Liver (tissue), 9 donors: ENCODE measurements around the gene MYBPH. TPM values are rescaled to one million over a fixed set of nuclear protein-coding genes. Genes with fewer than 3 reads are reported as not detected.

Source experiments
- DNase-seq: peaks from one replicate; pipeline ENCODE4 v3.0.0-alpha.2; 2017; ENCODE audit warnings: low spot score
- H3K27ac ChIP-seq, 2 donors: one replicate each; pipeline ENCODE4 v1.7.0; 2013; ENCODE audit warnings: inconsistent platforms in 2 of 2, low read length in 2 of 2, control low read depth in 1 of 2, low read depth in 1 of 2, mild to moderate bottlenecking in 1 of 2
- H3K27me3 ChIP-seq, 4 donors: one replicate each; pipeline versions ENCODE4 v1.6.1 to v1.7.0; 2013; ENCODE audit warnings: low read length in 3 of 4, inconsistent platforms in 1 of 4, mild to moderate bottlenecking in 1 of 4, moderate library complexity in 1 of 4; ENCODE audit not compliant: control insufficient read depth in 4 of 4, insufficient read depth in 4 of 4
- H3K36me3 ChIP-seq, 4 donors: one replicate each; pipeline versions ENCODE4 v1.6.1 to v1.7.0; 2013; ENCODE audit warnings: low read length in 3 of 4, mild to moderate bottlenecking in 3 of 4, low read depth in 1 of 4, moderate library complexity in 1 of 4; ENCODE audit not compliant: control insufficient read depth in 4 of 4, insufficient read depth in 3 of 4
- H3K4me1 ChIP-seq, 4 donors: one replicate each; pipeline versions ENCODE4 v1.6.1 to v1.7.0; 2013; ENCODE audit warnings: low read length in 3 of 4, mild to moderate bottlenecking in 3 of 4, moderate library complexity in 1 of 4; ENCODE audit not compliant: control insufficient read depth in 4 of 4, insufficient read depth in 4 of 4
- H3K4me3 ChIP-seq, 3 donors: one replicate each; pipeline versions ENCODE4 v1.6.1 to v1.7.0; 2013; ENCODE audit warnings: low read length in 3 of 3, control low read depth in 1 of 3, low read depth in 1 of 3, mild to moderate bottlenecking in 1 of 3
- H3K9ac ChIP-seq, 2 donors: one replicate each; pipeline ENCODE4 v1.7.0; 2013; ENCODE audit warnings: low read length in 2 of 2, mild to moderate bottlenecking in 2 of 2, moderate library complexity in 2 of 2, control low read depth in 1 of 2, low read depth in 1 of 2
- H3K9me3 ChIP-seq, 4 donors: one replicate each; pipeline versions ENCODE4 v1.6.1 to v1.7.0; 2013; ENCODE audit warnings: low read length in 3 of 4; ENCODE audit not compliant: control insufficient read depth in 4 of 4
- ATF3 ChIP-seq: IDR thresholded peaks from 2 replicates; pipeline ENCODE4 v1.6.1; 2016; ENCODE audit warnings: antibody characterized with exemption
- FOXA1 ChIP-seq: IDR thresholded peaks from 2 replicates; pipeline ENCODE4 v1.6.1; 2016; ENCODE audit warnings: antibody characterized with exemption
- GABPA ChIP-seq, 2 donors: IDR thresholded peaks in 1 of 2; conservative IDR thresholded peaks in 1 of 2; 2 replicates each; pipeline ENCODE4 v1.6.1; 2016; ENCODE audit warnings: antibody characterized with exemption in 2 of 2, mild to moderate bottlenecking in 1 of 2, moderate library complexity in 1 of 2
- HNF4A ChIP-seq, 2 donors: conservative IDR thresholded peaks; 2 replicates each; pipeline ENCODE4 v1.6.1; 2016; ENCODE audit warnings: antibody characterized with exemption in 2 of 2, mild to moderate bottlenecking in 2 of 2
- HNF4G ChIP-seq: IDR thresholded peaks from 2 replicates; pipeline ENCODE4 v1.6.1; 2016; ENCODE audit warnings: antibody characterized with exemption
- JUND ChIP-seq, 2 donors: IDR thresholded peaks; 2 replicates each; pipeline ENCODE4 v1.6.1; 2016; ENCODE audit warnings: antibody characterized with exemption in 2 of 2
- MAX ChIP-seq: IDR thresholded peaks from 2 replicates; pipeline ENCODE4 v1.6.1; 2016; ENCODE audit warnings: antibody characterized with exemption
- NR2F2 ChIP-seq: IDR thresholded peaks from 2 replicates; pipeline ENCODE4 v1.6.1; 2016; ENCODE audit warnings: antibody characterized with exemption
- RAD21 ChIP-seq, 2 donors: IDR thresholded peaks; 2 replicates each; pipeline ENCODE4 v1.6.1; 2016; ENCODE audit warnings: antibody characterized with exemption in 2 of 2, mild to moderate bottlenecking in 2 of 2
- REST ChIP-seq: IDR thresholded peaks from 2 replicates; pipeline ENCODE4 v1.6.1; 2016; ENCODE audit warnings: antibody characterized with exemption, mild to moderate bottlenecking
- TAF1 ChIP-seq: conservative IDR thresholded peaks from 2 replicates; pipeline ENCODE4 v1.6.1; 2016; ENCODE audit warnings: antibody characterized with exemption, mild to moderate bottlenecking
- YY1 ChIP-seq: IDR thresholded peaks from 2 replicates; pipeline ENCODE4 v1.6.1; 2016; ENCODE audit warnings: antibody characterized with exemption, mild to moderate bottlenecking
- ZBTB33 ChIP-seq: IDR thresholded peaks from 2 replicates; pipeline ENCODE4 v1.6.1; 2016; ENCODE audit warnings: antibody characterized with exemption
- WGBS: extraction: QIAGEN DNeasy Blood & Tissue Kit; methylation state at CpG from one replicate; pipeline ENCODE4 v1.1.7; 2013; 5-methylcytosine and 5-hydroxymethylcytosine counted together
- polyA plus RNA-seq, 2 donors: library from polyadenylated mRNA; stranded (reverse) in 1 of 2; unstranded in 1 of 2; fragments of 200-250 nt in 1 of 2; fragments of >200 nt in 1 of 2; fragmentation: Nextera tagmentation in 1 of 2; extraction: Ambion mirVana in 1 of 2; gene quantifications; one replicate each; pipeline versions ENCODE4 v1.2.1 to v1.2.3, GENCODE V29; 2013 to 2015
- total RNA-seq, 2 donors: library from RNA; depleted of rRNA; stranded (reverse); fragments of >200 nt; gene quantifications; one replicate each; pipeline ENCODE4 v1.2.3, GENCODE V29; 2014
- donor health status: healthy.
- donor health status: healthy.
- donor health status: healthy.
- donor health status: healthy.
- donor health status: healthy.

MYBPH gene
- total and polyA plus RNA-seq, 4 donors: 0.09 TPM; not detected in 3

- TF ChIP-seq ZBTB33 (no peak), YY1 (no peak), TAF1 (no peak), HNF4G (no peak), RAD21 (IDR thresholded peaks at IDR 0.05) (no peak), MAX (no peak), HNF4A (conservative IDR thresholded peaks at IDR 0.05) (no peak)
These were observed 19.3 kb downstream of the MYBPH start (continued) for GRCh38 chr1:203156280-203156679.

GRCh38 chr1:203153989-203154821 lies 21.4 kb downstream of the MYBPH start:
- H3K4me1 ChIP-seq: no peaks in the 10 kb centered on the region
- WGBS: 82% methylated on average over 13 of the region's 13 CpGs
- no peak overlapping the region for H3K9ac ChIP-seq
- no peak overlapping the region for H3K27ac ChIP-seq
- no peak overlapping the region for H3K4me3 ChIP-seq
- H3K27me3 ChIP-seq: no peaks in the 10 kb centered on the region
- TF ChIP-seq ZBTB33 (no peak), FOXA1 (no peak), MAX (no peak), REST (no peak), HNF4G (no peak), ATF3 (no peak), JUND (IDR thresholded peaks at IDR 0.05) (no peak), GABPA (IDR thresholded peaks at IDR 0.05 in 1 of 2, conservative IDR thresholded peaks at IDR 0.05 in 1 of 2) (no peak), NR2F2 (no peak)
- H3K9me3 ChIP-seq: peaks cover 0 to 3% (median under 1%) of the 10 kb centered on the region in 4 donors
- H3K36me3 ChIP-seq: no peaks in the 10 kb centered on the region
- DNase-seq: no peak
